Keratinocyte (primary cell): ENCODE measurements around the gene USP49.

Experiments used
- CTCF ChIP-seq, 3 experiments: IDR thresholded peaks in 1 of 3; conservative IDR thresholded peaks in 1 of 3; optimal IDR thresholded peaks in 1 of 3; 2 replicates in 2 of 3; 3 replicates in 1 of 3; pipeline versions ENCODE3 to v1.5.1; 2011; ENCODE audit warnings: low read length in 3 of 3, mild to moderate bottlenecking in 3 of 3, moderate library complexity in 2 of 3, control low read depth in 1 of 3, inconsistent platforms in 1 of 3; ENCODE audit not compliant: insufficient read depth in 2 of 3; ENCODE audit errors: extremely low read depth in 1 of 3
- EZH2 ChIP-seq: IDR thresholded peaks from one replicate; pipeline ENCODE4 v1.6.1; 2012; ENCODE audit warnings: inconsistent platforms, mild to moderate bottlenecking, low read length, moderate library complexity

DNA sequence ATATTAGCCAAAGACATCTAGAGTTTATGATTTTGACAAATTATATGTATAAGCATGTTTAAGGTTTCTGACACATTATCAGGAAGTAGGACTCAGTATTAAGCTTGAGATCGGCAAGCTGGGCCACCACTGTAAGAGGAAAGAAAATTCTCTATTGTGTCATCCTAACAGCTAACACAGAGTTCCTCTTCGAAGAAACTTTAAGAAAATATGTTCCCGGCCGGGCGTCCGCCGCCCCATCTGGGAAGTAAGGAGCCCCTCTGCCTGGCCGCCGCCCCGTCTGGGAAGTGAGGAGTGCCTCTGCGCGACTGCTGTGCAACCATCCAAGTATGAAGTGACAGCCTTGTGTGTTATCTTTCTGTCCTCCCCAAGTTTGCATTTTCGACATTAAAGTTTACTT lies 23.0 kb downstream of the USP49 start:
- TF ChIP-seq EZH2 (no peak), CTCF (optimal IDR thresholded peaks at IDR 0.05 in 1 of 3, IDR thresholded peaks at IDR 0.05 in 1 of 3, conservative IDR thresholded peaks at IDR 0.05 in 1 of 3; ENCODE audit: extremely low read depth in 1 of 3, insufficient read depth in 2 of 3, low read length in 3 of 3) (no peak)
